ENCODE data around the gene OR6S1.
A peak's percentile ranks its signal among the peaks of the same experiment; 100 is the strongest.

The OR6S1 gene

DNA sequence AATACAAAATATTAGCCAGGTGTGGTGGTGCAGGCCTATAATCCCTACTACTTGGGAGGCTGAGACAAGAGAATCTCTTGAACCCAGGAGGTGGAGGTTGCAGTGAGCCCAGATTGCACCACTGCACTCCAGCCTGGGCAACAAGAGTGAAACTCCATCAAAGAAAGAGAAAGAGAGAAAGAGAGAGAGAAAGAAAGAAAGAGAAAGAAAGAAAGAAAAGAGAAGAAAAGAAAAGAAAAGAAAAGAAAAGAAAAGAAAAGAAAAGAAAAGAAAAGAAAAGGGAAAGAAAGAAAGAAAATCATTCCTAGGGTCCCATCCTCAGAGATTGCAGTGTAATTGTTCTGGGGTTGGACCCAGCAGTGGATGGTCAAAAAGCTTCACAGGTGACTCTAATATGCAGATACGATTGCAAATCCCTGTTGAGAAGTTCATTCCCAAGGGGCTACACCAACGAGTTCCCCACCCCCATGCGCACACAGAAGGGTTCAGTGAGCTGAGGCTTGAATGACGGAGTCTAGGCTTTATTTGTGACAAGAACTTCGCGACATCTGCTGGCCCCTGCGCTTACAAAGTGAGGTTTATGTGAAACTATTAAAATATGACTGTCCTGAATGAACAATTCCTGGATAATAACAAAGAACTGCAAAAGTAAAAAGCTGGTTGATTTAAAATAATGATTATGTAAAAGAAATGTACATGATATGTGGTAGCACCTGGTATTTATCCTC is 32.9 kb downstream of the OR6S1 start:
- no peak overlapping the region for H3K4me2 ChIP-seq (ENCODE audit: low read length)

GRCh38 chr14:20607617-20608016 is 33.9 kb downstream of the OR6S1 start:
- H2AK5ac ChIP-seq (ENCODE audit: low read length): no peak overlapping the region
- peak overlapping the region; percentile 67 for H3K9ac ChIP-seq (ENCODE audit: low read length)
- no peak overlapping the region for H3K14ac ChIP-seq (ENCODE audit: low read length)
- no CpG with 5 or more reads among the region's 5 CpGs for WGBS (ENCODE audit: extremely low coverage, insufficient coverage, insufficient read length)
- no peak overlapping the region for H4K8ac ChIP-seq (ENCODE audit: low read depth, low read length)
- no peak overlapping the region for H3K18ac ChIP-seq (ENCODE audit: low read length)
- no peak overlapping the region for H4K91ac ChIP-seq (ENCODE audit: low read depth, low read length)
- H2BK120ac ChIP-seq (ENCODE audit: insufficient read depth, low read length, poor library complexity): no peak overlapping the region
- H2AFZ ChIP-seq (ENCODE audit: insufficient read depth, low read length, poor library complexity): no peak overlapping the region
- H3K9me3 ChIP-seq (ENCODE audit: insufficient read depth, low read depth, low read length): peaks cover 2% of the 10 kb centered on the region
- no peak overlapping the region for H2BK5ac ChIP-seq (ENCODE audit: low read depth, low read length, poor library complexity)
- H4K12ac ChIP-seq (ENCODE audit: low read depth, low read length): no peak overlapping the region
- no peak overlapping the region for H3K4ac ChIP-seq (ENCODE audit: low read depth, low read length)
- DNase-seq: no peak
- H3K79me2 ChIP-seq (ENCODE audit: control insufficient read depth, insufficient read depth, low read length, poor library complexity): peaks cover 2% of the 10 kb centered on the region
- no peak overlapping the region for H3K4me2 ChIP-seq (ENCODE audit: low read length)
- H3K4me3 ChIP-seq (ENCODE audit: low read depth, low read length): no peak overlapping the region
- no peak overlapping the region for H3K23ac ChIP-seq (ENCODE audit: low read length)
- no peak overlapping the region for H3K27ac ChIP-seq (ENCODE audit: low read depth, low read length)
- no peaks in the 10 kb centered on the region for H3K79me1 ChIP-seq (ENCODE audit: low read length)
- no peaks in the 10 kb centered on the region for H3K36me3 ChIP-seq (ENCODE audit: control insufficient read depth in 1 of 2, insufficient read depth in 2 of 2, low read length in 2 of 2)
- no peak overlapping the region for H2BK12ac ChIP-seq (ENCODE audit: low read length)
- H3K4me1 ChIP-seq (ENCODE audit: control insufficient read depth in 1 of 2, insufficient read depth in 2 of 2, low read length in 2 of 2): no peaks in the 10 kb centered on the region
- no peaks in the 10 kb centered on the region for H3K27me3 ChIP-seq (ENCODE audit: insufficient read depth, low read length)

More for the DNA sequence above, 32.9 kb downstream of the OR6S1 start:
- no peaks in the 10 kb centered on the region for H3K4me1 ChIP-seq (ENCODE audit: control insufficient read depth in 1 of 2, insufficient read depth in 2 of 2, low read length in 2 of 2)
- H3K27me3 ChIP-seq (ENCODE audit: insufficient read depth, low read length): no peaks in the 10 kb centered on the region
- H3K18ac ChIP-seq (ENCODE audit: low read length): no peak overlapping the region
- no peak overlapping the region for H2AK5ac ChIP-seq (ENCODE audit: low read length)
- H3K4ac ChIP-seq (ENCODE audit: low read depth, low read length): no peak overlapping the region
- no peak overlapping the region for H3K14ac ChIP-seq (ENCODE audit: low read length)
- peaks cover 2% of the 10 kb centered on the region for H3K79me2 ChIP-seq (ENCODE audit: control insufficient read depth, insufficient read depth, low read length, poor library complexity)
- no peaks in the 10 kb centered on the region for H3K9me3 ChIP-seq (ENCODE audit: insufficient read depth, low read depth, low read length)
- no peak overlapping the region for H2BK12ac ChIP-seq (ENCODE audit: low read length)
- DNase-seq: no peak
- no peak overlapping the region for H3K4me3 ChIP-seq (ENCODE audit: low read depth, low read length)
- H3K79me1 ChIP-seq (ENCODE audit: low read length): no peaks in the 10 kb centered on the region
- H3K23ac ChIP-seq (ENCODE audit: low read length): no peak overlapping the region
- no peak overlapping the region for H4K91ac ChIP-seq (ENCODE audit: low read depth, low read length)
- no peak overlapping the region for H3K27ac ChIP-seq (ENCODE audit: low read depth, low read length)
- no peak overlapping the region for H2AFZ ChIP-seq (ENCODE audit: insufficient read depth, low read length, poor library complexity)
- no peak overlapping the region for H2BK5ac ChIP-seq (ENCODE audit: low read depth, low read length, poor library complexity)
- H4K12ac ChIP-seq (ENCODE audit: low read depth, low read length): no peak overlapping the region
- H2BK120ac ChIP-seq (ENCODE audit: insufficient read depth, low read length, poor library complexity): no peak overlapping the region
- H3K9ac ChIP-seq (ENCODE audit: low read length): no peak overlapping the region
- no peak overlapping the region for H4K8ac ChIP-seq (ENCODE audit: low read depth, low read length)
- no peaks in the 10 kb centered on the region for H3K36me3 ChIP-seq (ENCODE audit: control insufficient read depth in 1 of 2, insufficient read depth in 2 of 2, low read length in 2 of 2)
- WGBS (ENCODE audit: extremely low coverage, insufficient coverage, insufficient read length): no CpG with 5 or more reads among the region's 7 CpGs

- no peak overlapping the region for H4K12ac ChIP-seq (ENCODE audit: low read depth, low read length)
- no peak overlapping the region for H3K14ac ChIP-seq (ENCODE audit: low read length)
- H4K8ac ChIP-seq (ENCODE audit: low read depth, low read length): no peak overlapping the region
- H3K4me3 ChIP-seq (ENCODE audit: low read depth, low read length): no peak overlapping the region
- H3K9me3 ChIP-seq (ENCODE audit: insufficient read depth, low read depth, low read length): peaks cover 2% of the 10 kb centered on the region
- no peak overlapping the region for H2AK5ac ChIP-seq (ENCODE audit: low read length)
- H3K4me1 ChIP-seq (ENCODE audit: control insufficient read depth in 1 of 2, insufficient read depth in 2 of 2, low read length in 2 of 2): no peaks in the 10 kb centered on the region
- no peaks in the 10 kb centered on the region for H3K79me1 ChIP-seq (ENCODE audit: low read length)
- DNase-seq: no peak
- H2AFZ ChIP-seq (ENCODE audit: insufficient read depth, low read length, poor library complexity): no peak overlapping the region
- no peaks in the 10 kb centered on the region for H3K27me3 ChIP-seq (ENCODE audit: insufficient read depth, low read length)
- H3K23ac ChIP-seq (ENCODE audit: low read length): no peak overlapping the region
- H3K27ac ChIP-seq (ENCODE audit: low read depth, low read length): no peak overlapping the region
- H2BK120ac ChIP-seq (ENCODE audit: insufficient read depth, low read length, poor library complexity): no peak overlapping the region
- H2BK5ac ChIP-seq (ENCODE audit: low read depth, low read length, poor library complexity): no peak overlapping the region
- no CpG with 5 or more reads among the region's 2 CpGs for WGBS (ENCODE audit: extremely low coverage, insufficient coverage, insufficient read length)
- H3K36me3 ChIP-seq (ENCODE audit: control insufficient read depth in 1 of 2, insufficient read depth in 2 of 2, low read length in 2 of 2): no peaks in the 10 kb centered on the region
- H3K18ac ChIP-seq (ENCODE audit: low read length): no peak overlapping the region
- no peak overlapping the region for H3K4ac ChIP-seq (ENCODE audit: low read depth, low read length)
- no peak overlapping the region for H2BK12ac ChIP-seq (ENCODE audit: low read length)
- H3K9ac ChIP-seq (ENCODE audit: low read length): no peak overlapping the region
- peaks cover 2% of the 10 kb centered on the region for H3K79me2 ChIP-seq (ENCODE audit: control insufficient read depth, insufficient read depth, low read length, poor library complexity)
- no peak overlapping the region for H4K91ac ChIP-seq (ENCODE audit: low read depth, low read length)
- no peak overlapping the region for H3K4me2 ChIP-seq (ENCODE audit: low read length)
These were observed 34.6 kb downstream of the OR6S1 start for GRCh38 chr14:20606902-20607242.

DNA sequence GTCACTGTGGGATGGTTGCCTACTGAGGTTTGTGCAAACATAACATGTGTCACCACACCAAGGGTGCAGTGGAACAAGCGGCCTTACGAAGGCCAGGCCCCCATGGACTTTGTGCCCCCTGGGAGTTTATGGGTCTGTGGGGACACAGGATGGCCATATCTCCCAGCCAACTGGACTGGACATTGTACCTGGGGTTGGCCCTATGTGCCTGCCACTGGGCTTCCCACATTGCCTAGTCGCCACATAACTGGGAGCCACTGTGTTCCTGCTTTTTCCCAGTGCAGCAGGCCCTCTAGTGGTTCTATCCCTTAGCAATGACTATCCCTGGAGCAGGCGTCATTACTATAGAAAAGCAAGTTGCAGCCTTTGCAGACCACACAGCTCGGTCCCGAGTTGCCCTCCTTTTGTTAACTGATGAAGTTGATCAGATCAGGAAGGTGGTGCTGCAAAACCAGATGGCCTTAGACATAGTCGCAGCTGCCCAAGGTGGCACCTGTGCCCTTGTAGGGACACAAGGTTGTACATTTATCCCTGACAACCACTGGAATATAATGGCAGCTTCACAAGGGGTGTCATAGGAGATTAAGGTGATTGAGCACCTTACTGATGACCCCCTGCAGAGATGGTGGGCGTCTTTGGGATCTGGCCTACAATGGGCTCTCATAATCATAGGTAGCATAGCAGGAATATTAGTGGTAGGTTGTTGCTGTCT is 35.1 kb downstream of the OR6S1 start:
- Histone ChIP-seq H3K27ac (ENCODE audit: low read depth, low read length) (no peak overlapping the region), H3K9me3 (ENCODE audit: insufficient read depth, low read depth, low read length) (peaks cover 2% of the 10 kb centered on the region), H3K79me2 (ENCODE audit: control insufficient read depth, insufficient read depth, low read length, poor library complexity) (peaks cover 2% of the 10 kb centered on the region), H3K4me3 (ENCODE audit: low read depth, low read length) (no peak overlapping the region), H3K4me1 (ENCODE audit: control insufficient read depth in 1 of 2, insufficient read depth in 2 of 2, low read length in 2 of 2) (no peaks in the 10 kb centered on the region), H4K8ac (ENCODE audit: low read depth, low read length) (no peak overlapping the region), H2AFZ (ENCODE audit: insufficient read depth, low read length, poor library complexity) (no peak overlapping the region), H3K14ac (ENCODE audit: low read length) (no peak overlapping the region), H3K18ac (ENCODE audit: low read length) (no peak overlapping the region), H4K91ac (ENCODE audit: low read depth, low read length) (no peak overlapping the region), H2BK5ac (ENCODE audit: low read depth, low read length, poor library complexity) (no peak overlapping the region), H3K27me3 (ENCODE audit: insufficient read depth, low read length) (no peaks in the 10 kb centered on the region), H3K4me2 (ENCODE audit: low read length) (no peak overlapping the region), H3K4ac (ENCODE audit: low read depth, low read length) (no peak overlapping the region), H3K36me3 (ENCODE audit: control insufficient read depth in 1 of 2, insufficient read depth in 2 of 2, low read length in 2 of 2) (no peaks in the 10 kb centered on the region), H3K9ac (ENCODE audit: low read length) (no peak overlapping the region), H2AK5ac (ENCODE audit: low read length) (no peak overlapping the region), H4K12ac (ENCODE audit: low read depth, low read length) (no peak overlapping the region), H2BK12ac (ENCODE audit: low read length) (no peak overlapping the region), H3K79me1 (ENCODE audit: low read length) (no peaks in the 10 kb centered on the region), H2BK120ac (ENCODE audit: insufficient read depth, low read length, poor library complexity) (no peak overlapping the region), H3K23ac (ENCODE audit: low read length) (no peak overlapping the region)
- peak in 1 of 2 donors; percentile 59 for DNase-seq
- no CpG with 5 or more reads among the region's 8 CpGs for WGBS (ENCODE audit: extremely low coverage, insufficient coverage, insufficient read length)
